Measurements from ENCODE around the gene JADE1.
A peak's percentile ranks its signal among the peaks of the same experiment; 100 is the strongest.

The JADE1 gene

GRCh38 chr4:128793859-128794672, 15.4 kb upstream of the JADE1 start:
- H3K4me3 ChIP-seq (replicated peaks in 1 of 2; ENCODE audit: low read depth in 2 of 2, low read length in 2 of 2) = no peak overlapping the region
- TF ChIP-seq CTCF (IDR thresholded peaks at IDR 0.05; ENCODE audit: low read depth, low read length) = no peak
- peak; percentile 27 to 58 for DNase-seq (ENCODE audit: low read depth in 2 of 2)

GRCh38 chr4:128796934-128797333, 12.6 kb upstream of the JADE1 start:
- no peak for DNase-seq (ENCODE audit: low read depth in 2 of 2)
- no peak overlapping the region for H3K4me3 ChIP-seq (replicated peaks in 1 of 2; ENCODE audit: low read depth in 2 of 2, low read length in 2 of 2)
- TF ChIP-seq CTCF (IDR thresholded peaks at IDR 0.05; ENCODE audit: low read depth, low read length) = no peak

- TF ChIP-seq CTCF (IDR thresholded peaks at IDR 0.05; ENCODE audit: low read depth, low read length) = no peak
- no peak for DNase-seq (ENCODE audit: low read depth in 2 of 2)
- H3K4me3 ChIP-seq (replicated peaks in 1 of 2; ENCODE audit: low read depth in 2 of 2, low read length in 2 of 2) = no peak overlapping the region
Measured at GRCh38 chr4:128800284-128800683, 9.2 kb upstream of the JADE1 start.

- H3K4me3 ChIP-seq (replicated peaks in 1 of 2; ENCODE audit: low read depth in 2 of 2, low read length in 2 of 2) = no peak overlapping the region
- DNase-seq (ENCODE audit: low read depth in 2 of 2) = no peak
- TF ChIP-seq CTCF (IDR thresholded peaks at IDR 0.05; ENCODE audit: low read depth, low read length) = no peak
Measured at GRCh38 chr4:128800701-128801284, 8.7 kb upstream of the JADE1 start.

- no peak for TF ChIP-seq CTCF (IDR thresholded peaks at IDR 0.05; ENCODE audit: low read depth, low read length)
- no peak for DNase-seq (ENCODE audit: low read depth in 2 of 2)
- no peak overlapping the region for H3K4me3 ChIP-seq (replicated peaks in 1 of 2; ENCODE audit: low read depth in 2 of 2, low read length in 2 of 2)
Measured at GRCh38 chr4:128802680-128803628, 6.5 kb upstream of the JADE1 start.

GRCh38 chr4:128803783-128804182, 5.7 kb upstream of the JADE1 start:
- no peak overlapping the region for H3K4me3 ChIP-seq (replicated peaks in 1 of 2; ENCODE audit: low read depth in 2 of 2, low read length in 2 of 2)
- TF ChIP-seq CTCF (IDR thresholded peaks at IDR 0.05; ENCODE audit: low read depth, low read length) = no peak
- no peak for DNase-seq (ENCODE audit: low read depth in 2 of 2)
